HG02759 (cell line): Measurements from ENCODE around the gene TKTL1.

Experiments used
- ATAC-seq: cut with Tn5 transposase; IDR thresholded peaks from one replicate; pipeline ENCODE4 v1.9.1; 2021; ENCODE audit warnings: mild to moderate bottlenecking, moderate library complexity; ENCODE audit not compliant: unreplicated experiment

Gene TKTL1

DNA sequence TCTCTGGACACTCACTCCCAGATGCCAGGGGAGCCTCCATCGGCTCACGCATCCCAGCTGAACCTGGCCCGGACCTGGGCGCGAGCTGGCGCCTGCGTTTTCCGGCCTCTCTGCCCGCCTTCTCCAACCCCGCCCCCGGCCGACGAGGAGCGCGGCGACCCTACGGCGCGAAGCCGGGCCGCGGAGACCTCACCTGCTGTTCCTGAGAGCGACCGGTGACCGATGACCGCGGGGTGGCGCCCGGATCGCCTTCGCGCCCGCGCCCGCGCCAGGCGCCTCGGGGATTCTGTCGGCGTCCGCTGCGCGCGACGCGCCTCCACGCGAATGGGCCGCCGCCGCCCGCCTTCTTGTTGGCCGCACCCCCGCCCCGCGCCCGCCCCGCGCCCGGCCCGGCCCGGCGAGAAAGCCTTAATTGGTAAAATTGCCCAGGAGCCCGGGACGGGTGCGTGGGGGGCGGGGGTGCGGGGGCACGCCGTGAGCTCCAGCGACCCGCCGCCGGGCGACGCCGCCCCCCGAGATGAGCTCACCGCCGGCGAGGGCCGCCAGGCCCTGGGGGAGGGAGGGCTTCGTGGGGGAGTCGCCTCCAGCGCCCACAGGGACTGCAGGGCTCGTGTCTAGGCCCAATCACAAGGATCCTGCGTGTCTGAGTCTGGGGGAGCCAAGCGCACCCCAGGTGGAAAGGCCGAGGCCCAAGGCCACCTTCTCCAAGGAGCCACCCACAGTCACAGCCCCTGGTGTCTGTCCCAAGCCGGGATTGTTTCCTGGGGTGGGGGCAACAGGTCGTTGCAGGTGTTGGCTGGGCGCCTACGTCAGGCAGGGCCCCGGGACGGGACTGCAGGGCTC, 78.9 kb downstream of the TKTL1 start, which contains the start of gene FLNA:
Gene FLNA (minus strand): TSS at position 322 of the 843 bp plus-strand sequence. CDS start 3,389 bp downstream, outside the sequence.
- no peak for ATAC-seq

DNA sequence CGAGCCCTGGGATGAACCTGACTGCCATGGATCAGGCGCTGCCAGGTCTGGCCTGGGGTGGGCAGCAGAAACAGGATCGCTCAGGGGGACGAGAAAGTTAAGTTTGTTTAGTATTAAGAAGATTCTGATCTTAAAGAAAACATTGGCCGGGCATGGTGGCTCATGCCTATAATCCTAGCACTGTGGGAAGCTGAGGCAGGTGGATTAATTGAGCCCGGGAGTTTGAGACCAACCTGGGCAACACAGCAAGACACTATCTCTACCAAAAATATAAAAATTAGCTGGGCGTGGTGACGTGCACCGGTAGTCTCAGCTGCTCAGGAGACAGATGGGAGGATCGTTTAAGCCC, 79.5 kb downstream of the TKTL1 start:
- ATAC-seq: no peak

DNA sequence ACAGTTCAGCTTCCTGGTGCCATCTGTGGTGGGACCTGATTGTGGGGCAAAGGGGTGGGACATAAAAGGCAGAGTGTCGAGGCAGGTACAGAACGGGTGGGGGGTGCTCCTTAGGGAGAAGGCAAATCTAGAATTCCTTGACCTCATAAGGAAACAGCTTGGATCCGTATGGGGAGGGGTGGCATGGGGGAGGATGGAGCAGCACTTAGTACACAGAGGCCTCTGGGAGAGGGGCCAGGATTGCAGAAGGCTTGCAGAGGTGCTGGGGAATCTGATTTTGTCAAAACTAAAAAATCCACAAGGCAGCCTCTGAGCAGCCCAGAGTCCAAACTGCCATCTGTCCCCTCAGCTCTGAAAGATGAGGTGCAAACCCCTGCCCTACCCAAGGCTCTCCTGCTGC, 81.2 kb downstream of the TKTL1 start:
- ATAC-seq: no peak

DNA sequence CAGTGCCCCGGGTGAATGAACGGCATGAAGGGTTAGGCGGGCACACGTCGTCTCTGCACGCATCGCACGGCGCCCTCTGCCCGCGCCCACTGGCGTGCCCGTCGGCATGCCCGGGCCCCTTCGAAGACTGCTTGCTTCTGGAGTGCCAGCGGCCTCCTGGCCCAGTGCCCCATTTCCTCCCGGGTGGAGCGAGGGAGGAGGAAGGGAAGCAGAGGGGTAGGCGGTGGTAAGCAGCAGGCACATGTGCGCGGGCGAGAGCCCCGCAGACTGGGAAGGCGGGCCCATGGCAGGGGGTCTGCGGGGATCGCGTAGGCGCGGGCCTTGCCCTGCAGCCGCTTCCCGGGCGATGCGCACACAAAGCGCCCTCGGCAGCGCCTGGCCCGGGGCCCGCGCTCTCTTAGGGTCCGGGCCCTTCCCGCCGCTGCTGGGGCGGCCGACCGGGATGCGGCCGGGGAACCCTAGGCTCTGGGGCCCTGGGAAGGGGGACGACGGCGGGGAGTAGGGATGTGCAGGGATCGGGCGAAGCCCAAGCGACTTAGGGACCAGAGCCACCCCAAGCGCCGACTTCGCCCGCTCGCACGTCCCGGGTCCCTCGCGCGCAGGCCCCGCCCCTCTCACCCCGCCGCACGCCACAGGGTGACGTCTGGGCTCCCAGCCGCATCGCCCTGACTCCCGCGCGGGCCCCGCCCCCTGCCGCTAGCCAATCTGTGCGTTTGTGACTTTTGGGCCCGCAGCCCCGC, 82.6 kb downstream of the TKTL1 start:
- peak; percentile 6 for ATAC-seq

DNA sequence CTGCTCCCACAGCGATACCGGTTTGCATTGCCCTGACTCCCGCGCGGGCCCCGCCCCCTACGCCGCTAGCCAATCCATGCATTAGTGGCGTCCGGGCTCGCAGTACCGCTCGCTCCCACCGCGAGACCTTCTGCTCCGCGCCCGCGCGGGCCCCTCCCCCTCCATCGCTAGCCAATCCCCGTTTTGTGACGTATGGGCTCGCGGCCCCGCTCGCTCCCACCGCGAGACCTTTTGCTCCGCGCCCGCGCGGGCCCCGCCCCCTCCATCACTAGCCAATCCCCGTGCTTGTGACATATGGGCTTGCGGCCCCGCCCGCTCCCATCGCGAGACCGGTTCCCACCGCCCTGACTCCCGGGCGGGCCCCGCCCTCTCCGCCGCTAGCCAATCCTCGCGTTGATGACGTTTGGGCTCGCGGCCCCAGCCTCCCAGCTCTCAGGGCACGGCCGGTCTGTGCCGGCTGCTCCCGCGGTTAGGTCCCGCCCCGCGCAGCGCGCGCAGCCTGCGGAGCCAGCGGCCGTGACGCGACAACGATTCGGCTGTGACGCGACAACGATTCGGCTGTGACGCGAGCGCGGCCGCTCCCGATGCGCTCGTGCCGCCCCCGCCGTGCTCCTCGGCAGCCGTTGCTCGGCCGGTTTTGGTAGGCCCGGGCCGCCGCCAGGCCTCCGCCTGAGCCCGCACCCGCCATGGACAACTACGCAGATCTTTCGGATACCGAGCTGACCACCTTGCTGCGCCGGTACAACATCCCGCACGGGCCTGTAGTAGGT, 83.4 kb downstream of the TKTL1 start, which contains the start of gene EMD:
Gene EMD (plus strand): TSS at position 497 of the 770 bp plus-strand sequence. CDS start 190 bp downstream, at position 687.
- peak; percentile 83 for ATAC-seq

DNA sequence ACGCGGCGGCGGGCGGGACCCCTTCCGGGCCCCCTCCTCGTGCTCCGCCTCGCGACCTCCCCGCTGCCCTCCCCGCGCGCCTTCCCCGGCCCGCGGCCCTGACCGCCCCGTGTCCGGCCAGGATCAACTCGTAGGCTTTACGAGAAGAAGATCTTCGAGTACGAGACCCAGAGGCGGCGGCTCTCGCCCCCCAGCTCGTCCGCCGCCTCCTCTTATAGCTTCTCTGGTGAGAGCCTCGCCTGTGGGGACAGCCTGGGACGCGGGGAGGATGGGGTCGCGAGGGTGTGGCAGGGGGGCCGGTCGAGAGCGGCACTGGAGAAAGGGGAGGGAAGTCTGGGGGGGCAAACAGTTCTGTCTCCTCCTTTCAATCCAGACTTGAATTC, 84.0 kb downstream of the TKTL1 start:
- peak; percentile 3 for ATAC-seq
